ENCODE measurements around the gene ACTBL2. TPM values are rescaled to one million over a fixed set of nuclear protein-coding genes. Genes with fewer than 3 reads are reported as not detected.

The ACTBL2 gene
- total RNA-seq, 1 donor from 2014 or later, result not detected

DNA sequence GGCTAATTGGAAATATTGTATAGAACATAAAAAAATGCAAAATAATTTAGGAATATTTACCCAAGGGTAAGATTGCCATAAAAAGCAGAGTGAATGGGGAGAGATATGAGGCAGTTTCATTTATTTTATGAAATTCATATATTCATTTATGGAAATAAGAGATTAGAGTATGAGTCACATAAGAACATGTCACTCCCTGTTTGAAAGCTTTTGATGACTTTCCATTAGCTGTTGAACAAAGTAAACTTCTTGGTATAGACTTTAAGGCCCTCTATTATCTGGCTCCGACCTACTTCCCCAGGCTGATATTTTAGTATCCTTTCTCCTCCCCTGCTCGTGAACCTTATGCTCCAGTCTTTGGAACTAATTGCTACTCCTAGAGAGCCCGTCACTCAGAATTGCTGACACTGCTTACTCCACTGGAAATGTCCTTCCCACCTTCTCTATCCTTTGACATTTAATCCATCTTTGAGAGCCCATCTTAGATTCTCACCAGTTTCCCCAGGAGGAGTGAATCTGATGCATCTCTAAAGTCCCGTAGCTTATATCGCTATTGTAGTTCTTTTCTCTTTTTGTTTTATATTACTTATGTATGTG, 8.9 kb upstream of the ACTBL2 start:
- no peak for DNase-seq (ENCODE audit: low read depth, low spot score)
- no peaks in the 10 kb centered on the region for H3K9me3 Mint-ChIP-seq
- H3K4me1 Mint-ChIP-seq, result peaks cover 27% of the 10 kb centered on the region
- TF ChIP-seq, protein P1, sequence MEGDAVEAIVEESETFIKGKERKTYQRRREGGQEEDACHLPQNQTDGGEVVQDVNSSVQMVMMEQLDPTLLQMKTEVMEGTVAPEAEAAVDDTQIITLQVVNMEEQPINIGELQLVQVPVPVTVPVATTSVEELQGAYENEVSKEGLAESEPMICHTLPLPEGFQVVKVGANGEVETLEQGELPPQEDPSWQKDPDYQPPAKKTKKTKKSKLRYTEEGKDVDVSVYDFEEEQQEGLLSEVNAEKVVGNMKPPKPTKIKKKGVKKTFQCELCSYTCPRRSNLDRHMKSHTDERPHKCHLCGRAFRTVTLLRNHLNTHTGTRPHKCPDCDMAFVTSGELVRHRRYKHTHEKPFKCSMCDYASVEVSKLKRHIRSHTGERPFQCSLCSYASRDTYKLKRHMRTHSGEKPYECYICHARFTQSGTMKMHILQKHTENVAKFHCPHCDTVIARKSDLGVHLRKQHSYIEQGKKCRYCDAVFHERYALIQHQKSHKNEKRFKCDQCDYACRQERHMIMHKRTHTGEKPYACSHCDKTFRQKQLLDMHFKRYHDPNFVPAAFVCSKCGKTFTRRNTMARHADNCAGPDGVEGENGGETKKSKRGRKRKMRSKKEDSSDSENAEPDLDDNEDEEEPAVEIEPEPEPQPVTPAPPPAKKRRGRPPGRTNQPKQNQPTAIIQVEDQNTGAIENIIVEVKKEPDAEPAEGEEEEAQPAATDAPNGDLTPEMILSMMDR (conservative IDR thresholded peaks at IDR 0.05), result no peak
- no peak overlapping the region for H3K4me3 Mint-ChIP-seq
- H3K27me3 Mint-ChIP-seq (ENCODE audit: low read depth), result no peaks in the 10 kb centered on the region
- no peak overlapping the region for H3K27ac Mint-ChIP-seq (ENCODE audit: unreplicated experiment)
- peaks cover 2% of the 10 kb centered on the region for H3K36me3 Mint-ChIP-seq (ENCODE audit: low read depth)

DNA sequence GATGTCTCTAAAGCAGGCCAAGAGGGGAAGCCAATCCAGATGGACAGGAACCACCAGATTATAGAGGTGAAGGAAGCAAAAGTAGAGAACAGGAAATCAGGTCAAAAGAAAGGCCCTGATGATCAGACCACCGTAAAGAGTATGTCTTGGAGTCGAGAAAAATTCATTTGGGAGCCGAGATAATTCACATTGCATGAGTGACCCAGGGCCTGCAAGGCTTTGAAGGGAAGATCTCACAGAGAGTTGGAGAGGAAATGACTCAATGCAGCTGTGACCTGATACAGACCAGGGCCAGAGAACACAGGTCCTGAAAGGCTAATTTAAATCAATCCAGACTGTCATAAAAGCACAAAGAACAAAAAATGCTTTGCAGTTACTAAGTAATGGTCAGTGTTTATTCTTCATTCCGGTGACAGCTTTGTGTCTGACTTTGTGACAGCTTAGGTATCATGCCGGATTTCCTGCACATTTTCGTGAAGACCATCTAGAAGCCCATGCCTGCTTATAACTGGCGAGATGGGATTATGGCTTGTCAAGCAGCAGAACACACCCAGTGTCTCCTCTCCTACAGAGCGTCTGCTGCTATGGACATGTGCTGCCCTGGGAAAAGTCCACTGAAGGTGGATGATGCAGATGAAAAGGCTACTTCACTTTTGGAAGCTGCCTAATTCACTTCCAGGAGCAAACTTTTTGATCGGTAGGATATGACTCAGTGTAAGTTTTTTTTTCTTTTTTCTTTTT, 5.8 kb upstream of the ACTBL2 start:
- Mint-ChIP-seq H3K36me3 (ENCODE audit: low read depth) (peaks cover 2% of the 10 kb centered on the region), H3K9me3 (no peaks in the 10 kb centered on the region), H3K27ac (ENCODE audit: unreplicated experiment) (peak overlapping the region; percentile 93), H3K4me1 (peaks cover 23% of the 10 kb centered on the region), H3K4me3 (no peak overlapping the region), H3K27me3 (ENCODE audit: low read depth) (no peaks in the 10 kb centered on the region)
- DNase-seq (ENCODE audit: low read depth, low spot score), result no peak
- TF ChIP-seq, protein P1 (conservative IDR thresholded peaks at IDR 0.05), result no peak

DNA sequence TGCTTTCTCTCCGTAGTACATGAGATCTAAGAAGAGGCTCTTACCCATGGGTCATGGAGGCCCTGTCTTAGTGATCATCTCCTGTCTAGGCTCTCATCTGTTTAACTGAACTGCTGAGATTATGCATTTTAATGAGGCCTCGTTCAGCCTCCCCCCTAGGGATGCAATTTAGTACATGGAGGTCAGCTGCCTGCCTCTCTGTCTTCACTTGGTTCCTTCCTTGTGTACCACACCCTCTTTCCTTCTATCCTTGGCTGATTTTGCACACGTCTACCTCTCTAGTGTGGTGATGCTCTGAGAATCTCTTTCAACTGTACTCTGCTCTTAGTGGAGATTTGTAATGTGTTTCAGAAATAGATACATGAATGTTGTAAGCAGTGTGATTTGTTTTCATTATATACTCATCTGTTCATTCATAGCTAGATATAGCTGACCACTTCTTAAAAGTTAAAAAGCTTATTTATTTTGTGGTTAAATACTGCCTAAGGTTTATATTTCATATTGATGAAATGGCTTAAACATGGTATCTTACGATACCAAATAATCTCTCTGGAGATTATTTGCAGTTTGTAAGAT, 3.5 kb upstream of the ACTBL2 start:
- Mint-ChIP-seq H3K9me3 (no peaks in the 10 kb centered on the region), H3K36me3 (ENCODE audit: low read depth) (no peaks in the 10 kb centered on the region), H3K27ac (ENCODE audit: unreplicated experiment) (no peak overlapping the region), H3K4me1 (peaks cover 19% of the 10 kb centered on the region), H3K4me3 (no peak overlapping the region), H3K27me3 (ENCODE audit: low read depth) (no peaks in the 10 kb centered on the region)
- no peak for DNase-seq (ENCODE audit: low read depth, low spot score)
- TF ChIP-seq, protein P1 (conservative IDR thresholded peaks at IDR 0.05), result no peak

DNA sequence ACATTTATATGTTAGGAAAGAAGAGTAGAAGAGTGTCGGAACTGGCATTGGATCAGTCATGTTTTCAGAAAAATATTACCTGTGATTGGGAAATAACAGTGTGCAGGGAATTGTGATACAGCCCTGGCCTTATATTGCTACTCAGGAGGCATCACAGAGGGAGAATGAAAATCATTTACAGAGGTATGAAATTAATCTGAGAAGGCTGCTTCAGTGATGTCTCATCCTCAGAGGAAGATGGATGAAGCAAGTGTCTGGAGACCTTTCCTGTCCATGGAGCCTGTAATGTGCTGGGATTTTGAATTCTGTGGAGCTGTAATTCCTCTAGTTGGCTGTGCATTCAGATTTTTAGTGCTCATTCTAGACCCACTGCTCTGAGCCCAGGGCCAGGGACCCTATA, 3.8 kb downstream of the ACTBL2 start:
- Mint-ChIP-seq H3K27ac (ENCODE audit: unreplicated experiment) (no peak overlapping the region), H3K4me1 (peaks cover 11% of the 10 kb centered on the region), H3K9me3 (peaks cover 2% of the 10 kb centered on the region), H3K36me3 (ENCODE audit: low read depth) (no peaks in the 10 kb centered on the region), H3K4me3 (no peak overlapping the region), H3K27me3 (ENCODE audit: low read depth) (no peaks in the 10 kb centered on the region)
- DNase-seq (ENCODE audit: low read depth, low spot score), result no peak
- TF ChIP-seq, protein P1 (conservative IDR thresholded peaks at IDR 0.05), result no peak

DNA sequence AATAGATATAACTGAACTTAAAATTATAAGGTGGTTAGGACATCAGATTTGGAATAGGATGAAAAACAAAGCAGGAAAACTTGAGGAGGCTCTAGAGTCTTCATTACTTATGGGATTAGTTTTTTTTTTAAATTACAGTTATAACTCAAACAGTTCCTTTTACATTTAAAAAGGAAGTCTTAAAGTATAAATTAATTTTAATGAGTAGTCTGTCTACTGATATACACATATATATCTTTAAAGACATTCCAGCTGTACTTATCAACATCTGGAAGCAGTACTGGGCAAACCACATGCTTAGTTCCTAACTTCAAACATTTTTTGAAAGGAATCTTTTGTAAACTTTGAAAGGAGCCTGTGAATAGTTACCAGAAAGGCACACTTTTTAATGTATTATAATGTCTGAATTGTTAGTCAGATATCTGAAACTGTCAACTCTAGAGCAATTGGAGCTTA, 6.0 kb downstream of the ACTBL2 start:
- no peak for DNase-seq (ENCODE audit: low read depth, low spot score)
- no peaks in the 10 kb centered on the region for H3K27me3 Mint-ChIP-seq (ENCODE audit: low read depth)

More for the DNA sequence above, 6.0 kb downstream of the ACTBL2 start:
- TF ChIP-seq, protein P1 (conservative IDR thresholded peaks at IDR 0.05), result no peak
- H3K9me3 Mint-ChIP-seq, result peaks cover 2% of the 10 kb centered on the region
- no peak overlapping the region for H3K27ac Mint-ChIP-seq (ENCODE audit: unreplicated experiment)
- H3K36me3 Mint-ChIP-seq (ENCODE audit: low read depth), result no peaks in the 10 kb centered on the region
- H3K4me1 Mint-ChIP-seq, result peaks cover 11% of the 10 kb centered on the region
- no peak overlapping the region for H3K4me3 Mint-ChIP-seq

Data from neural crest cell (in vitro differentiated cells).